Body of pancreas (tissue), 4 donors: ENCODE data around the gene ASB5. TPM values are rescaled to one million over a fixed set of nuclear protein-coding genes. Genes with fewer than 3 reads are reported as not detected.

Experiments used
- ATAC-seq: fragments of 150-250 bp; one replicate; pipeline ENCODE4 v1.9.1; 2016
- DNase-seq, 4 donors: peaks; one replicate each; pipeline ENCODE4 v3.0.0-alpha.2; 2019
- H3K27ac ChIP-seq, 4 donors: fragments of 200-600 bp; sonication (generic); 1 replicate in 3 of 4; 2 replicates in 1 of 4; pipeline versions ENCODE4 v1.5.1 to v1.6.1; 2016 to 2019; ENCODE audit warnings: mild to moderate bottlenecking in 1 of 4, mixed read lengths in 1 of 4, moderate library complexity in 1 of 4
- H3K27me3 ChIP-seq, 2 donors: fragments of 200-600 bp; sonication (generic); one replicate each; pipeline ENCODE4 v1.6.0; 2016; ENCODE audit warnings: mild to moderate bottlenecking in 1 of 2
- H3K36me3 ChIP-seq, 2 donors: fragments of 200-600 bp; sonication (generic); replicated peaks in 1 of 2; 2 replicates each; pipeline ENCODE4 v1.5.1; 2016; ENCODE audit warnings: low read depth in 2 of 2; ENCODE audit not compliant: insufficient read depth in 1 of 2
- H3K4me1 ChIP-seq: fragments of 200-600 bp; sonication (generic); one replicate; pipeline ENCODE4 v1.6.0; 2016
- H3K4me3 ChIP-seq, 2 donors: fragments of 200-600 bp; sonication (generic); 1 replicate in 1 of 2; 2 replicates in 1 of 2; pipeline ENCODE4 v1.5.1; 2016 to 2019
- H3K9me3 ChIP-seq, 3 donors: fragments of 200-600 bp; sonication (generic); 1 replicate in 2 of 3; 2 replicates in 1 of 3; pipeline ENCODE4 v1.5.1; 2016
- POLR2A ChIP-seq, 3 donors: fragments of 450-650 bp; IDR thresholded peaks; one replicate each; pipeline ENCODE4 v1.6.1; 2016; ENCODE audit warnings: antibody characterized with exemption in 3 of 3, mild to moderate bottlenecking in 2 of 3
- WGBS, 2 donors: methylation state at CpG; one replicate each; pipeline ENCODE4 v1.1.5; 2017; 5-methylcytosine and 5-hydroxymethylcytosine counted together
- intact Hi-C: fragments of 100-400 bp; cut with DNase I; formaldehyde crosslinking; loops from one replicate; pipeline ENCODE4 v1.15.1; 2023
- total RNA-seq, 2 donors: library from RNA; depleted of rRNA; stranded (reverse); fragments of >200 nt; gene quantifications; one replicate each; pipeline ENCODE4 v1.1.0, GENCODE V29; 2016
- TF ChIP-seq, protein P1 (sequence below), 7 experiments: fragments of 450-650 bp in 4 of 7; fragments of 200-600 bp in 3 of 7; sonication (generic) in 3 of 7; IDR thresholded peaks; one replicate each; pipeline ENCODE4 v1.5.1; 2016 to 2019; ENCODE audit warnings: antibody characterized with exemption in 7 of 7

The ASB5 gene
- total RNA-seq, 2 donors from 2014 or later = not detected

DNA sequence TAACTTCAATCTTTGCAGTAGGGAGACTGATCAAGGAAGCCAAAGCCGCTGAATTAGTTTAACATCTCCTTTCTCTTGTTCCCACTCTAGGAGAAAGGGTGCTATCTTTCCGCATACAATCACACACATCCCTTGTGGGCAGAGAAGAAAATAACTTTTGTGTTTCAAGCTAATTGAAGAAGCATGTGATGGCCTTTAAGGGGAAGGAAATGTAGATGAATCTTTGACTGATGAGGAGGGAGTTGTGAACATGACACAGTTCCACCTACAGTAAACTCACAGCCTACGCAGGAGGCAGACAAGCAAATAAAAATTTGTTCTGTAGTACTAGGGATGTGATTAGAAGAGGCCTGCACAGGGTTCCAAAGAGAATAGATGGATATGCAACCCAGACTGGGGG, 58.9 kb downstream of the ASB5 start:
- no peak for TF ChIP-seq POLR2A (IDR thresholded peaks at IDR 0.05)
- TF ChIP-seq, protein P1, sequence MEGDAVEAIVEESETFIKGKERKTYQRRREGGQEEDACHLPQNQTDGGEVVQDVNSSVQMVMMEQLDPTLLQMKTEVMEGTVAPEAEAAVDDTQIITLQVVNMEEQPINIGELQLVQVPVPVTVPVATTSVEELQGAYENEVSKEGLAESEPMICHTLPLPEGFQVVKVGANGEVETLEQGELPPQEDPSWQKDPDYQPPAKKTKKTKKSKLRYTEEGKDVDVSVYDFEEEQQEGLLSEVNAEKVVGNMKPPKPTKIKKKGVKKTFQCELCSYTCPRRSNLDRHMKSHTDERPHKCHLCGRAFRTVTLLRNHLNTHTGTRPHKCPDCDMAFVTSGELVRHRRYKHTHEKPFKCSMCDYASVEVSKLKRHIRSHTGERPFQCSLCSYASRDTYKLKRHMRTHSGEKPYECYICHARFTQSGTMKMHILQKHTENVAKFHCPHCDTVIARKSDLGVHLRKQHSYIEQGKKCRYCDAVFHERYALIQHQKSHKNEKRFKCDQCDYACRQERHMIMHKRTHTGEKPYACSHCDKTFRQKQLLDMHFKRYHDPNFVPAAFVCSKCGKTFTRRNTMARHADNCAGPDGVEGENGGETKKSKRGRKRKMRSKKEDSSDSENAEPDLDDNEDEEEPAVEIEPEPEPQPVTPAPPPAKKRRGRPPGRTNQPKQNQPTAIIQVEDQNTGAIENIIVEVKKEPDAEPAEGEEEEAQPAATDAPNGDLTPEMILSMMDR (IDR thresholded peaks at IDR 0.05) = no peak
- intact Hi-C loops = no loop called here
- Histone ChIP-seq H3K4me1 (no peaks in the 10 kb centered on the region), H3K27ac (no peak overlapping the region), H3K36me3 (no peaks in the 10 kb centered on the region), H3K27me3 (no peaks in the 10 kb centered on the region), H3K9me3 (no peaks in the 10 kb centered on the region), H3K4me3 (no peak overlapping the region)
- 69 to 85% methylated on average over 3 of the region's 3 CpGs for WGBS, 2 donors
- no peak for ATAC-seq
- DNase-seq = no peak

DNA sequence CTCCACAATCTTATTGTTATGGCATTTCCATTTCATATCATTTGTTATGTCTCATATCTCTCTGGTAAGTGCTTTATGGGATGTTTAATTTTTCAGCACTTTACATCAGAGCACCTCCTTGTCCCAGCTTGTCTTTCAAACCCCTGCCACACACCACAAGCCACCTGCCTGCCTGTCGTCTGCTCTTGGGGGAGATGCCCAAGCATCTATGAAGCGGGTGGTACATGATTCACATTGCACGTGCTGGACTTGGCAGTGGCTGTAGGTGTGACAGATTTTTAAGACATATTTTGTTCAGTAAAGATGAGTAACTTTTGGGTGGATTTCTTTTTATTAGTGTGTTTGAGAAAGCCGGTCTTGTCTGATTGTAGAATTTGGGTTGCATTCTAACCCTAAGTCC, 59.5 kb downstream of the ASB5 start:
- no peak for TF ChIP-seq POLR2A (IDR thresholded peaks at IDR 0.05)
- TF ChIP-seq, protein P1 (IDR thresholded peaks at IDR 0.05) = no peak
- DNase-seq = no peak
- H3K9me3 ChIP-seq = no peaks in the 10 kb centered on the region
- no peaks in the 10 kb centered on the region for H3K4me1 ChIP-seq
- H3K4me3 ChIP-seq = no peak overlapping the region
- no peak for ATAC-seq
- no peak overlapping the region for H3K27ac ChIP-seq
- 77 to 79% methylated on average over 4 of the region's 4 CpGs for WGBS, 2 donors
- H3K27me3 ChIP-seq = no peaks in the 10 kb centered on the region
- intact Hi-C loops = loop anchor here (10.0 kb wide), 1 partner anchor 105 kb away; the partner anchor contains the start of gene SPCS3
- H3K36me3 ChIP-seq = no peaks in the 10 kb centered on the region

DNA sequence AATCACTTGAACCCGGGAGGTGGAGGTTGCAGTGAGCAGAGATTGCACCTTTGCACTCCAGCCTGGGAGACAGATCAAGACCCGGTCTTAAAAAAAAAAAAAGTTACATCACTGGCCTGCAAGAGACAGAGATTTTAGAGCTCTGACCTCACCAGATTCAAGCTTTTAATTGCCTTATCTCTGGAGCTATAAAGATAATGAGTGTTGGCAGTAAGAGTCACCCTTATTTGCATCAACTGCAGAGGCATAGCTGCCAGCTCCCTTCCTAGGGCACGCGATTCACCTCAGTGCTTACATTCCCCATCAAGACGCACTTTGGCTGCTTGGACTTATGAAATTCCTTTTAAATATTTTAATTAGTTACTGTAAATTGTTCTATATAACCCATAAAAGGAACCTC, 61.2 kb downstream of the ASB5 start:
- no peaks in the 10 kb centered on the region for H3K9me3 ChIP-seq
- DNase-seq = no peak
- no peaks in the 10 kb centered on the region for H3K36me3 ChIP-seq
- TF ChIP-seq, protein P1 (IDR thresholded peaks at IDR 0.05) = no peak
- no peak for TF ChIP-seq POLR2A (IDR thresholded peaks at IDR 0.05)
- H3K27me3 ChIP-seq = no peaks in the 10 kb centered on the region
- no peak overlapping the region for H3K27ac ChIP-seq
- ATAC-seq = no peak
- H3K4me1 ChIP-seq = no peaks in the 10 kb centered on the region
- intact Hi-C loops = loop anchor here (10.0 kb wide), 1 partner anchor 107 kb away; the partner anchor contains the start of gene SPCS3
- no peak overlapping the region for H3K4me3 ChIP-seq
- 70 to 81% methylated on average over 5 of the region's 5 CpGs for WGBS, 2 donors

DNA sequence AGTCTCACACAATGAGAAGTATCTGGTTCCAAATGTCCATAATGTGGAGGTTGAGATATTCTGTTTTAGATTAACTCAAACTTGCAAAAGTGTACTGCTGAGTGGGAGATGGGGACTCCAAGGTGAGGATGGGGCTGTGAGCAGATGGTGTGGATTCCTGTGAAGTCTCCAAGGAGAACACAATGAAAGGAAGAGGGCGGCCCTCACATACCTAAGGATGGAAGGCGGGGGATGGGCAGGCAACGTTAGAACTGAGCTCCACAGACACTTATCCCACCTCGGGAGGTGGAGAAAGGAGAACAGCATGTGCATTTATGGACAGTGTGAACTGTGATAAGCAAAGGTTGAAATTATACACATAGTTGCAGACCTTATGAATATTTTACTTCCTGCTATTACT, 63.7 kb downstream of the ASB5 start:
- no peaks in the 10 kb centered on the region for H3K4me1 ChIP-seq
- WGBS, 2 donors = 48 to 50% methylated on average over 4 of the region's 4 CpGs
- ATAC-seq (no peak), DNase-seq (no peak)
- H3K27ac ChIP-seq = no peak overlapping the region
- intact Hi-C loops = loop anchor here (10.0 kb wide), 1 partner anchor 110 kb away; the partner anchor contains the start of gene SPCS3
- H3K27me3 ChIP-seq = no peaks in the 10 kb centered on the region
- H3K4me3 ChIP-seq = no peak overlapping the region
- TF ChIP-seq, protein P1 (IDR thresholded peaks at IDR 0.05) = no peak
- no peak for TF ChIP-seq POLR2A (IDR thresholded peaks at IDR 0.05)
- H3K36me3 ChIP-seq = no peaks in the 10 kb centered on the region
- no peaks in the 10 kb centered on the region for H3K9me3 ChIP-seq

DNA sequence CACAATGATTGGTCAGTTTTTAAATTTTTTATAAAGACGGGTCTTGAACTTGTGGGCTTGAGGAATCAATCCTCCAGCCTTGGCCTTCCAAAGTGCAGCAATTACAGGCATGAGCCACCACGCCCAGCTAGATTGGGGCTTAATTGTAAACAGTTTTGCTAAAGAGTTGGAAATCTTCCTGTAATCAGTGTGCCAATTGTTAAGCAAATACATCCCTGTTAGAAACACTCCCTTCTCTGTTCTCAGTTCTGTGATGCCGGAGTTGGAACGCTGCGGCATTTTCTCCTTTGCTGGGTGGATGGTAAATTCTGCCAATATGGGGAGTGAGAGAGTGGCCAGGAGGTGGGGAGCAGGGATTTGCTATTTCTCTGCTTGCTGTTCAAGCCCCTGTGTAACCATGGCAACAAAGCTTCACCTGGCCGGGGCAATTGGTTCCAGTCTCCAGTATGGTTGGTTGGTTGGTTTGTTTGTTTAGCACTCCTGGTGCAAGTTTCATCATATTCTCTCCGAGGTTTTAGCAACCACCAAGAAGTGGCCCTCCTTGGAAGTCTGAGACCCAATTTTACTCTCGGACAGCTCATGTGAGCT, 70.6 kb downstream of the ASB5 start:
- no peak for ATAC-seq

More for the DNA sequence above, 70.6 kb downstream of the ASB5 start:
- intact Hi-C loops = no loop called here
- no peak for DNase-seq
- Histone ChIP-seq H3K4me1 (peaks cover 4% of the 10 kb centered on the region), H3K27ac (no peak overlapping the region), H3K36me3 (no peaks in the 10 kb centered on the region), H3K27me3 (no peaks in the 10 kb centered on the region), H3K4me3 (no peak overlapping the region), H3K9me3 (no peaks in the 10 kb centered on the region)
- 54 to 63% methylated on average over 6 to 8 of the region's 8 CpGs for WGBS, 2 donors
- no peak for TF ChIP-seq POLR2A (IDR thresholded peaks at IDR 0.05)
- TF ChIP-seq, protein P1 (IDR thresholded peaks at IDR 0.05) = no peak
